ENCODE measurements around the gene VCP.

The VCP gene

DNA sequence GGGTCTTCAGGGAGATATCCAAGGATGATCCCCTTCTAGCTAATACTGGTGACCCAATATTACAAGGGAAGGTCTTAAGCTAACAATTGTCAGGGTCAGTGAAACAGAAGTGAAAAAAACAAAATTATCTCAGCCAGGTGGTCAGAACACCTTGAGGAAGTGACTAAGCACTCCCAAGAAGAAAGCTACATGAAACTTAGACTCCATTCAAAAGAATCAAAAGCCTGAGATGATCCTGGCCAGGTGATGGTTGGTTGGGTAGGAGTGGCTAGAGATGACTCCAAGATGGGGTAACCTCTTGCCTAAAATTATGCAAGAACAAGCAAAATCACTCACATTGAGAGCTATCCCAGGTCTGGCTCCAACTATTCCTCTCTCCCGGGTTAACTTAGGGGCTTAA lies 5.4 kb downstream of the VCP start:
- no peak overlapping the region for H3K4me3 ChIP-seq (replicated peaks; ENCODE audit: low read depth, low read length)
- TF ChIP-seq, protein P1, sequence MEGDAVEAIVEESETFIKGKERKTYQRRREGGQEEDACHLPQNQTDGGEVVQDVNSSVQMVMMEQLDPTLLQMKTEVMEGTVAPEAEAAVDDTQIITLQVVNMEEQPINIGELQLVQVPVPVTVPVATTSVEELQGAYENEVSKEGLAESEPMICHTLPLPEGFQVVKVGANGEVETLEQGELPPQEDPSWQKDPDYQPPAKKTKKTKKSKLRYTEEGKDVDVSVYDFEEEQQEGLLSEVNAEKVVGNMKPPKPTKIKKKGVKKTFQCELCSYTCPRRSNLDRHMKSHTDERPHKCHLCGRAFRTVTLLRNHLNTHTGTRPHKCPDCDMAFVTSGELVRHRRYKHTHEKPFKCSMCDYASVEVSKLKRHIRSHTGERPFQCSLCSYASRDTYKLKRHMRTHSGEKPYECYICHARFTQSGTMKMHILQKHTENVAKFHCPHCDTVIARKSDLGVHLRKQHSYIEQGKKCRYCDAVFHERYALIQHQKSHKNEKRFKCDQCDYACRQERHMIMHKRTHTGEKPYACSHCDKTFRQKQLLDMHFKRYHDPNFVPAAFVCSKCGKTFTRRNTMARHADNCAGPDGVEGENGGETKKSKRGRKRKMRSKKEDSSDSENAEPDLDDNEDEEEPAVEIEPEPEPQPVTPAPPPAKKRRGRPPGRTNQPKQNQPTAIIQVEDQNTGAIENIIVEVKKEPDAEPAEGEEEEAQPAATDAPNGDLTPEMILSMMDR (IDR thresholded peaks at IDR 0.05; ENCODE audit: low read length, missing control alignments): no peak
- DNase-seq (ENCODE audit: low read depth): no peak

DNA sequence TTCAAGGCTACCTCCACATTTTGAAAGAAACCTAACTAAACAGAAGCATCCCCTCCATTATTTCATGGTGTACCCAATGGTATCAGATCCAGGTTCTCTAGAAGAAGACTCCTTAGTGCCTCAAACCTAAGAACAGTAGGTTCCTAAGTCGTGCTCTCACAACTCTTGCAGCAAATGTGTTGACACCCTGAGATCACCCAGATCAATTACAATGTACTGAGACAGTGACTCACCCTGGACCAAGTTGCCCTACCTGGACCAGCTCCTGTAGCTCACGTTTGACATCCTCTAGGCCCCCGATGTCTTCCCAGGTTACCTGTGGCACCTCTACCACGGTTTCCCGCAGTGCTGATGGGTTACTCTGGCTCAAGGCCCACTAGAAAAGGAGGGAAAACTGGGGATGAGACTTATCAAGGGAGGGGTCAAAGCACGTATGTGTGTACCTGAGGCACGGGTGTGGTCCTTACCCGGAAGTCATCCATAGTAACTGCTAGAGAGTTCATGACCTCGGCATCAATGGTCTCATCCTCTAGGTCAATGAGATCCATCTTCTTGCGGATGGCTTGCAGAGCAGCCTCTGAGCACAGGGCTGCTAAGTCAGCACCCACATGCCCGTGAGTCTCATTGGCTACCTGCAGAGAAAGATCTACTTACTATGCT lies 11.7 kb downstream of the VCP start:
- DNase-seq (ENCODE audit: low read depth): no peak
- TF ChIP-seq, protein P1 (IDR thresholded peaks at IDR 0.05; ENCODE audit: low read length, missing control alignments): no peak
- H3K4me3 ChIP-seq (replicated peaks; ENCODE audit: low read depth, low read length): no peak overlapping the region

DNA sequence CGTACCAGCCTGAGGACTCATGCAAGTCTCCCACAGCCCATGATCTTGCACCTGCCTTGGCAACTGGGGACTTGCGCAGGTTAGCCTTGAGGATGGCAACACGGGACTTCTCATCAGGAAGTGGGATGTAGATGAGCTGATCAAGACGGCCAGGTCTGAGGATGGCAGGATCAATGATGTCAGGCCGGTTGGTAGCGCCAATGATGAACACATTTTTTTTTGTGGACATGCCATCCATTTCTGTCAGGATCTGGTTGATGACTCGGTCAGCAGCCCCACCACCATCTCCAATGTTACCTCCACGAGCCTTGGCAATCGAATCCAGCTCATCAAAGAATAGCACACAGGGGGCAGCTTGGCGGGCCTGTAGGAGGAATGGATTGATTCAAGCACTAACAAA lies 13.0 kb downstream of the VCP start:
- no peak for DNase-seq (ENCODE audit: low read depth)
- TF ChIP-seq, protein P1 (IDR thresholded peaks at IDR 0.05; ENCODE audit: low read length, missing control alignments): no peak
- H3K4me3 ChIP-seq (replicated peaks; ENCODE audit: low read depth, low read length): no peak overlapping the region

DNA sequence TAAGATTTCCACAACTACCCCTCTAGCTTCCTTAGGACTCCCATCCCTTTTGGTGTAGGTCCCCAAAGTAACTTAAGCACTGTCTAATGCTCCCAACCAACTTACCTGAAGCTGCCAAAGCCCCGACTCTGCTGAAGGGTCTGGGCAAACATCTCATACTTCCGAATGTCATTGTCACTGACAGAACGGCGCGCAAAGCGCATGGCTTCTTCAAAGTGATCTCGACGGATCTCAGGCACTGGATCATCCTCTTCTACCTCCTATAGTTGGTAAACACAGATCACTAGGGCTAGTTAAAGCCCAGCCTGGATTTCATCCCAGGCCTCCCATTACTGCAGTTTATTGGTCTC lies 15.2 kb downstream of the VCP start:
- TF ChIP-seq, protein P1 (IDR thresholded peaks at IDR 0.05; ENCODE audit: low read length, missing control alignments): no peak

DNA sequence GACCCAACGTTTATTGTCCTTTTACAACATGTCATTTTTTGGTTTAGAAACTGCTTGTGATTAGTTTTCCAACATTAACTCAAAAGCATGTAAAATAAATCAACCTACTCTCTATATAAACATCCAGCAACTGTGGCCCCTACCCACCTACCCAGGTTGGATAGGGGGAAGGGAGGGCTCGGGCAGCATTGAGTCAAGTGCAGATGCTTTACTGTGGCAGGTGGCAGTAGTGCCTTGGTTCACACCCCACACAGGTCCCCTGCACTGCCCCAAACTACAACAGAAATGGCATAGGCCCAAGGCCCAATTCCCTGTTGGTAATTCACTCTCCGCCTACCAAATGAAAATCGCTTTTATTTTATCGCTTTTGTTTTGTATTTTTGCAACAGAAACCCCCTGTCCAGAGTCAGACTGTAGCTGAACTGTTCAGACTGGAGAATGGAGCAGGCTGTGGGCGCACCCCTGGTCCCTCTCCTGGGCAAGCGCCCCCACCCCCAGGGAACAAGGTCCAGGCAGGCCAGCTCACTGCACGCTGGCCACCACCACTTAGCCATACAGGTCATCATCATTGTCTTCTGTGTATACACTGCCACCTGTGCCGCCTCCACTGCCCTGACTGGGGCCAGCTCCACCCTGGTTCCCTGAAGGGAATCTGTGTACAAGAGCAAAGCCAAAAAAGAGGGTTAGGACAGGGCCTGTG lies 15.7 kb downstream of the VCP start:
- DNase-seq (ENCODE audit: low read depth): no peak
- TF ChIP-seq, protein P1 (IDR thresholded peaks at IDR 0.05; ENCODE audit: low read length, missing control alignments): no peak
- no peak overlapping the region for H3K4me3 ChIP-seq (replicated peaks; ENCODE audit: low read depth, low read length)

More for the DNA sequence above, 15.2 kb downstream of the VCP start:
- no peak overlapping the region for H3K4me3 ChIP-seq (replicated peaks; ENCODE audit: low read depth, low read length)
- DNase-seq (ENCODE audit: low read depth): no peak

DNA sequence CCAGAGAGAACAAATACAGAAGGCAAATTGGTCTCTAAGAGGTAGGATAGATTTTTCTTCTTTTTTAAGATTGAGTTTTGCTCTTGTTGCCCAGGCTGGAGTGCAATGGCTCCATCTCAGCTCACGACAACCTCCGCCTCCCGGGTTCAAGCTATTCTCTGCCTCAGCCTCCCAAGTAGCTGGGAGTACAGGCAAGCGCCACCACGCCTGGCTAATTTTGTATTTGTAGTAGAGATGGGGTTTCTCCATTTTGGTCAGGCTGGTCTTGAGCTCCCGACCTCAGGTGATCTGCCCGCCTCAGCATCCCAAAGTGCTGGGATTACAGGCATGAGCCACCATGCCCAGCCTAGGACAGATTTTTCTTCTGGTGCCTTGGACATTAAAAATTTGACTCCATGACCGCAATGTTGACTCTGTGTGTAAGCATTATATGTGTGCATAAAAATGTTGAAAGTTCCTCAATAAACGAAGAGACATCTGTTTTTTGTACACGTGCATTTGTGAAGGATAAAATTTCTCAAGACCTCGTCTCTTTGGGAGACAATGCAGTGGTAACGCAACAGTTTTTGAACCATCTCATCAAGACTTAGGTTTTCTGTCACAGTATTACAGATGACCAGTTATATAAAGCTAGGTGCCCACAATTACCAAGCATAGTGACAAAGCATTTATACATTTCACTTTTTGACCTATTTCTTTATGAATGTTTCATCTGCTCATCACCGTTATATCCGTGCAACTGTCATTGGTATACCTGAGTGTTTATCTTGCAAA lies 17.4 kb downstream of the VCP start:
- H3K4me3 ChIP-seq (replicated peaks; ENCODE audit: low read depth, low read length): no peak overlapping the region
- TF ChIP-seq, protein P1 (IDR thresholded peaks at IDR 0.05; ENCODE audit: low read length, missing control alignments): no peak
- DNase-seq (ENCODE audit: low read depth): no peak

Measured in fibroblast of pulmonary artery (primary cell).